K562 (cell line): ENCODE results near the gene ADTRP. TPM values are rescaled to one million over a fixed set of nuclear protein-coding genes. Genes with fewer than 3 reads are reported as not detected.

ENCODE experiments used
- ARID2 ChIP-seq: fragments of 450-650 bp; IDR thresholded peaks from 2 replicates; pipeline ENCODE4 v1.6.1; 2017; ENCODE audit warnings: antibody characterized with exemption, mild to moderate bottlenecking
- ATF7 ChIP-seq: fragments of 450-650 bp; IDR thresholded peaks from 2 replicates; pipeline ENCODE4 v1.7.1; 2014; ENCODE audit warnings: mild to moderate bottlenecking, moderate library complexity
- GTF2A2 ChIP-seq: IDR thresholded peaks from 2 replicates; pipeline ENCODE4 v1.6.1; 2016; ENCODE audit warnings: mild to moderate bottlenecking, missing genetic modification characterization, missing compliant biosample characterization
- IRF9 ChIP-seq: fragments of 450-650 bp; IDR thresholded peaks from 2 replicates; pipeline ENCODE4 v1.6.1; 2016; ENCODE audit warnings: missing biosample characterization, missing genetic modification characterization
- JUN ChIP-seq, 2 experiments: sonication (generic) in 1 of 2; formaldehyde crosslinking in 1 of 2; IDR thresholded peaks; 2 replicates each; pipeline versions ENCODE4 v1.6.1 to v1.8.0; 2012 to 2022; ENCODE audit warnings: borderline replicate concordance in 2 of 2, mild to moderate bottlenecking in 2 of 2, improper control_type of control experiment in 1 of 2, low read depth in 1 of 2, low read length in 1 of 2, missing genetic modification reagents in 1 of 2
- MAFG ChIP-seq: fragments of 450-650 bp; conservative IDR thresholded peaks from 2 replicates; pipeline ENCODE4 v1.6.1; 2016; ENCODE audit warnings: missing genetic modification characterization, missing compliant biosample characterization
- PTBP1 ChIP-seq: fragments of 200-400 bp; formaldehyde crosslinking; IDR thresholded peaks from 2 replicates; pipeline ENCODE4 v1.6.1; 2017; ENCODE audit warnings: low read depth, low read length
- THRAP3 ChIP-seq: fragments of 450-650 bp; IDR thresholded peaks from 2 replicates; pipeline ENCODE4 v1.6.1; 2016; ENCODE audit warnings: mild to moderate bottlenecking, inconsistent platforms, borderline replicate concordance
- UBTF ChIP-seq, 2 experiments: IDR thresholded peaks; 2 replicates each; pipeline ENCODE4 v1.6.1; 2012; ENCODE audit warnings: improper control_type of control experiment in 2 of 2, low read depth in 2 of 2, low read length in 2 of 2, borderline replicate concordance in 1 of 2
- ZNF316 ChIP-seq: fragments of 450-650 bp; IDR thresholded peaks from 2 replicates; pipeline ENCODE4 v1.6.1; 2016
- polyA plus RNA-seq, 8 experiments: library from polyadenylated mRNA; depleted of rRNA in 4 of 8; stranded (reverse) in 5 of 8; unstranded in 3 of 8; fragments of >200 nt; fragmentation: Nextera tagmentation in 2 of 8; fragmentation: Illumina TruSeq in 1 of 8; extraction: Ambion mirVana in 2 of 8; extraction: Trizol in 1 of 8; gene quantifications; 2 replicates each; pipeline versions ENCODE4 v1.2.1 to v1.2.3, GENCODE V29; 2011 to 2014; ENCODE audit warnings: inconsistent platforms in 1 of 8, missing spikeins in 1 of 8
- total RNA-seq, 7 experiments: library from RNA; depleted of rRNA in 6 of 7; stranded (reverse); fragments of >200 nt in 6 of 7; fragmentation: Illumina TruSeq in 2 of 7; extraction: Trizol in 2 of 7; gene quantifications; 2 replicates each; pipeline versions ENCODE4 v1.2.1 to v1.2.3, GENCODE V29; 2011 to 2021; ENCODE audit warnings: low replicate concordance in 1 of 7

The ADTRP gene
- total and polyA plus RNA-seq, 9 of the 15 experiments (the other 6 are each of a cell fraction or from before 2014, with no cell fraction given), result 7.4 to 24.0 (median 13.6) TPM

- no peak for TF ChIP-seq PTBP1
- no peak for TF ChIP-seq THRAP3
- TF ChIP-seq GTF2A2 (tag), result 0 out of 2 replicates have a peak, but pooled peaks have one; percentile 20
- 0 out of 2 replicates have a peak, but pooled peaks have one; percentile 10 for TF ChIP-seq MAFG (tag)
- TF ChIP-seq IRF9 (tag), result peak; percentile 60; the same call in 1 of the 2 replicates
- no peak for TF ChIP-seq UBTF (IDR thresholded peaks at IDR 0.05; ENCODE audit: borderline replicate concordance in 1 of 2, low read depth in 2 of 2, low read length in 2 of 2)
- peak; percentile 32; the same call in 1 of the 2 replicates for TF ChIP-seq ATF7
- 0 out of 2 replicates have a peak, but pooled peaks have one; percentile 65 for TF ChIP-seq JUN (IDR thresholded peaks at IDR 0.05; ENCODE audit: borderline replicate concordance, low read depth, low read length)
- no peak for TF ChIP-seq JUN (CRISPR knock-in tag; IDR thresholded peaks at IDR 0.05; ENCODE audit: borderline replicate concordance)
- TF ChIP-seq ZNF316, result peak; percentile 76
- TF ChIP-seq ARID2, result no peak
Measured at GRCh38 chr6:11772109-11772825, 6.3 kb downstream of the ADTRP start (continued).
